ENCODE results near the gene CAMTA1. TPM values are rescaled to one million over a fixed set of nuclear protein-coding genes. Genes with fewer than 3 reads are reported as not detected.

Gene CAMTA1
- total and polyA plus RNA-seq, 9 of the 15 experiments (the other 6 are each of a cell fraction or from before 2014, with no cell fraction given) = 43.9 to 161 (median 65.9) TPM

GRCh38 chr1:7438396-7438785 lies 653.1 kb downstream of the CAMTA1 start (continued):
- TF ChIP-seq ELK3 (CRISPR knock-in tag; IDR thresholded peaks at IDR 0.05) = no peak
- TF ChIP-seq, protein P1, sequence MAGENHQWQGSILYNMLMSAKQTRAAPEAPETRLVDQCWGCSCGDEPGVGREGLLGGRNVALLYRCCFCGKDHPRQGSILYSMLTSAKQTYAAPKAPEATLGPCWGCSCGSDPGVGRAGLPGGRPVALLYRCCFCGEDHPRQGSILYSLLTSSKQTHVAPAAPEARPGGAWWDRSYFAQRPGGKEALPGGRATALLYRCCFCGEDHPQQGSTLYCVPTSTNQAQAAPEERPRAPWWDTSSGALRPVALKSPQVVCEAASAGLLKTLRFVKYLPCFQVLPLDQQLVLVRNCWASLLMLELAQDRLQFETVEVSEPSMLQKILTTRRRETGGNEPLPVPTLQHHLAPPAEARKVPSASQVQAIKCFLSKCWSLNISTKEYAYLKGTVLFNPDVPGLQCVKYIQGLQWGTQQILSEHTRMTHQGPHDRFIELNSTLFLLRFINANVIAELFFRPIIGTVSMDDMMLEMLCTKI (IDR thresholded peaks at IDR 0.05; ENCODE audit: partially characterized antibody) = no peak
- no peak for TF ChIP-seq ARID1B (IDR thresholded peaks at IDR 0.05)
- TF ChIP-seq PKNOX1 (IDR thresholded peaks at IDR 0.05) = no peak
- no peak for TF ChIP-seq ZNF507 (tag; conservative IDR thresholded peaks at IDR 0.05)
- TF ChIP-seq POLR3A (IDR thresholded peaks at IDR 0.05; ENCODE audit: borderline replicate concordance, extremely low read depth, insufficient read depth, insufficient read length) = no peak
